HepG2 (cell line): ENCODE measurements around the gene SEMA4A. TPM values are rescaled to one million over a fixed set of nuclear protein-coding genes. Genes with fewer than 3 reads are reported as not detected.
"Not testable (repeated sequence)": the region's sequence is repeated elsewhere in the genome, so short reads cannot be mapped to it uniquely, and the experiment has no call there.

ENCODE experiments used
- ATAC-seq: fragments of 200-7000 bp; cut with Tn5 transposase; 3 replicates; pipeline ENCODE4 v1.9.1; 2020; ENCODE audit warnings: mild to moderate bottlenecking, moderate library complexity
- BruUV-seq: library from RNA; stranded (reverse); fragments of 400-500 nt; replicated peaks from 2 replicates; lab custom pipeline; 2021; lab: Mats Ljungman, UMichigan
- CTCF ChIA-PET: fragments of 300-600 bp; formaldehyde crosslinking; extraction: SDS; loops from one replicate; lab custom pipeline; 2021; ENCODE audit warnings: low total read pairs, inconsistent platforms, low intra/inter-chr PET ratio; lab: Yijun Ruan, JAX
- POLR2A ChIA-PET: fragments of 350-600 bp; sonication (Branson Sonifier 250); formaldehyde crosslinking; loops from one replicate; lab custom pipeline; 2020; ENCODE audit warnings: antibody characterized with exemption, inconsistent platforms; lab: Yijun Ruan, JAX
- DNase-seq: peaks from one replicate; pipeline ENCODE4 v3.0.0-alpha.2; 2015; ENCODE audit warnings: low spot score
- FAIRE-seq: peaks from 3 replicates; lab custom pipeline; 2011; peaks lifted over from hg19 to GRCh38; lab: Jason Lieb, UNC
- H2AFZ ChIP-seq: one replicate; pipeline ENCODE4 v1.6.1; 2011; ENCODE audit warnings: low read length, inconsistent platforms
- H3K27ac ChIP-seq: fragments of 300-600 bp; 3 replicates; pipeline ENCODE4 v1.8.0; 2011; ENCODE audit warnings: mixed run types, mild to moderate bottlenecking, mixed read lengths, low read length, inconsistent platforms; ENCODE audit not compliant: insufficient read depth; ENCODE audit errors: extremely low read length
- H3K27me3 ChIP-seq, 2 experiments: fragments of 200-600 bp in 1 of 2; 2 replicates in 1 of 2; 3 replicates in 1 of 2; pipeline versions ENCODE4 v1.6.0 to v1.8.0; 2011; ENCODE audit warnings: low read length in 2 of 2, mild to moderate bottlenecking in 2 of 2, moderate library complexity in 2 of 2, inconsistent platforms in 1 of 2; ENCODE audit not compliant: insufficient read depth in 2 of 2, control insufficient read depth in 1 of 2
- H3K36me3 ChIP-seq, 2 experiments: fragments of 200-600 bp in 1 of 2; replicated peaks in 1 of 2; 2 replicates in 1 of 2; 3 replicates in 1 of 2; pipeline versions ENCODE4 v1.5.1 to v1.8.0; 2011; ENCODE audit warnings: low read length in 2 of 2, inconsistent platforms in 1 of 2; ENCODE audit not compliant: insufficient read depth in 2 of 2, control insufficient read depth in 1 of 2
- H3K4me1 ChIP-seq: 2 replicates; pipeline ENCODE4 v1.5.1; 2012; ENCODE audit warnings: low read length, inconsistent platforms; ENCODE audit not compliant: insufficient read depth
- H3K4me2 ChIP-seq: 2 replicates; pipeline ENCODE4 v1.6.0; 2011; ENCODE audit warnings: low read depth, low read length, inconsistent platforms
- H3K4me3 ChIP-seq, 3 experiments: fragments of 200-600 bp in 1 of 3; sonication (generic), shearing (Covaris generic) in 1 of 3; replicated peaks in 1 of 3; 2 replicates each; pipeline ENCODE4 v1.5.1; 2011 to 2016; ENCODE audit warnings: low read length in 3 of 3, inconsistent platforms in 2 of 3, low read depth in 2 of 3, mild to moderate bottlenecking in 2 of 3, control low read depth in 1 of 3, mixed read lengths in 1 of 3; ENCODE audit not compliant: insufficient read depth in 1 of 3
- H3K79me2 ChIP-seq: one replicate; pipeline ENCODE4 v1.6.1; 2011; ENCODE audit warnings: low read length, inconsistent platforms; ENCODE audit not compliant: insufficient read depth
- H3K9ac ChIP-seq: 2 replicates; pipeline ENCODE4 v1.6.0; 2011; ENCODE audit warnings: mild to moderate bottlenecking, low read depth, low read length, inconsistent platforms; ENCODE audit not compliant: insufficient read depth
- H3K9me3 ChIP-seq: 2 replicates; pipeline ENCODE4 v1.5.1; 2012; ENCODE audit warnings: mild to moderate bottlenecking, low read length
- H4K20me1 ChIP-seq: 2 replicates; pipeline ENCODE4 v1.6.0; 2011; ENCODE audit warnings: inconsistent platforms, mild to moderate bottlenecking, low read length, moderate library complexity; ENCODE audit not compliant: insufficient read depth
- ARID4A ChIP-seq: sonication (generic); formaldehyde crosslinking; IDR thresholded peaks from 2 replicates; pipeline ENCODE4 v1.5.0; 2020; ENCODE audit warnings: mild to moderate bottlenecking, missing genetic modification reagents, borderline replicate concordance
- SAP130 ChIP-seq: IDR thresholded peaks from 2 replicates; pipeline ENCODE4 v1.6.1; 2016; ENCODE audit warnings: low read depth
- WGBS: methylation state at CpG from one replicate; pipeline ENCODE4 v1.1.6; 2017; ENCODE audit warnings: low lambda C conversion rate; 5-methylcytosine and 5-hydroxymethylcytosine counted together
- in situ Hi-C: cut with HindIII; loops from 2 replicates; pipeline ENCODE4 v1.10.0; 2017; ENCODE audit warnings: low pct_unique_long_range_greater_than_20kb; ENCODE audit not compliant: extremely low pct_ligation_motif_present
- intact Hi-C: fragments of 100-400 bp; cut with micrococcal nuclease; formaldehyde crosslinking; loops from one replicate; pipeline ENCODE4 v1.10.0; 2022; ENCODE audit not compliant: unreplicated experiment
- polyA plus RNA-seq, 8 experiments: library from polyadenylated mRNA; depleted of rRNA in 3 of 8; stranded (reverse) in 7 of 8; unstranded in 1 of 8; fragments of >200 nt; fragmentation: Illumina TruSeq in 4 of 8; extraction: Trizol in 4 of 8; gene quantifications; 2 replicates each; pipeline versions ENCODE4 v1.2.1 to v1.2.3, GENCODE V29; 2011 to 2016; ENCODE audit warnings: low read depth in 4 of 8, missing spikeins in 1 of 8, mixed read lengths in 1 of 8; ENCODE audit not compliant: insufficient read depth in 1 of 8
- total RNA-seq, 5 experiments: library from RNA; depleted of rRNA; stranded (reverse); fragments of >200 nt; fragmentation: Illumina TruSeq; extraction: Trizol; gene quantifications; 2 replicates each; pipeline ENCODE4 v1.2.3, GENCODE V29; 2016; ENCODE audit warnings: low read depth in 1 of 5

SEMA4A gene
- total and polyA plus RNA-seq, 2 of the 13 experiments (the other 11 are each of a cell fraction or from before 2014, with no cell fraction given): 0.09 to 0.20 TPM

DNA sequence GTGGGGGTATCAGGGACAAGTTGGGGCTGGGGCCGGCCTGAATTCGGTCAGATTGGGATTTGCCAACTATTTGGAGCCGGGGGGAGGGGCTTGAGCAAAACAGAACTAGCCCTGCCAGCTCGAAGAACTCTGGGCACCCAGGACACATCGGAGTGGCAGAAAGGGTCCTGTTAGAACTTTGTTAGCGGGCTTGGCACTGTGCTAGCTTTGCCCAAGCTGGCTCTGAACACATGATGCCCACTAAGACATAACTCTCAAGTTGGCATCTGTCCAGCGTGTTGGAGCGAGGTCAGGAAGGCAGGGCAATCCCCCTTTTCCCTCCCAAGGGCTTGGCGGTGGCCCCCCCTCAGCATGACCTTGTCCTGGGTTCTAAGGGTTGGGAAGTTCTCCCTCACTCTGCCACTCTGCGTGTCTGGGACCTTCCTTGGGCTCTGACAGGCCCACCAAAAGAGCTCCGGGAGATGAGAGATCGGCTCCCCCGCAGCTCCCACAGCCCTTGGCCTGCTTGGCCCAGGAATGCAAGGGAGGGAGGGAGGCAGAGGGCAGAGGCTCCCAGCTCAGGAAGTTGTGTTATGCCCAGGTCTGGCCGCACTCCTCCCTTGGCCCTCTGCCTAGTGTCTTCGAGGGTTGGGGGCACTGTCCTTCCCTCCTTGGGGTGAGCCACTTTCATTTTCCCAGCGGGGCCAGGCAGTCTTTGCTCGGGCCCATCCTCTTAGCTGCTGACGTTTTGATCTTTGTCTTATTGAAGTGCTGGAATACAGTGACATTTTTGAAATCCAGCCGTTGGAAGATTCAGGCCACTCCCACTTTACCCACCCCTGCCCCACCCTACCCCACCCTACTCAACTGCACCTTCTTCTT, 37.6 kb upstream of the SEMA4A start (continued):
- TF ChIP-seq ARID4A: 0 out of 2 replicates have a peak, but pooled peaks have one; percentile 3
- TF ChIP-seq, all 625 proteins: peak for 72

DNA sequence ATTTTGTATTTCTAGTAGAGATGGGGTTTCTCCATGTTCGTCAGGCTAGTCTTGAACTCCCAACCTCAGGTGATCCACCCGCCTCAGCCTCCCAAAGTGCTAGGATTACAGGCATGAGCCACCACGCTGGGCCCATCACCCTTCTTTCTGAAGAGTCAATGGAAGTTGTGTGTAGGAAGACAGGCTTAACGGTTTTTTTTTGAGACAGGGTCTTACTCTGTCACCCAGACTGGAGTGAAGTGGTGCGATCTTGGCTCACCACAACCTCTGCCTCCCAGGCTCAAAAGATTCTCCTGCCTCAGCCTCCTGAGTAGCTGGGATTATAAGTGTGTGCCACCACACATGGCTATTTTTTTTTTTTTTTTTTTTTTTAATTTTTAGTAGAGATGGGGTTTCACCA, 36.7 kb upstream of the SEMA4A start:
- DNase-seq, ATAC-seq, H3K36me3 ChIP-seq, FAIRE-seq, CTCF ChIA-PET, in situ Hi-C loops, BruUV-seq, H2AFZ ChIP-seq, intact Hi-C loops, H3K27me3 ChIP-seq, H4K20me1 ChIP-seq, H3K9me3 ChIP-seq: not testable (repeated sequence)
- H3K4me2 ChIP-seq: peak overlapping the region; percentile 80
- peaks cover 82% of the 10 kb centered on the region for H3K4me1 ChIP-seq
- POLR2A ChIA-PET: interaction anchor here (0.6 to 6.1 kb wide), 5 partner anchors 11 to 220 kb away, joined by 3 to 90 read pairs (median 4); partner anchors contain the start of gene PMF1
- 0 out of 2 replicates have a peak, but pooled peaks have one; percentile 19 for TF ChIP-seq SAP130
- H3K27ac ChIP-seq: peak overlapping the region; percentile 81
- H3K4me3 ChIP-seq: peak overlapping the region; percentile 78 to 92 (median 83)
- WGBS: 71% methylated on average over 5 of the region's 5 CpGs
- H3K79me2 ChIP-seq: peaks cover 67% of the 10 kb centered on the region
- peak overlapping the region; percentile 94 for H3K9ac ChIP-seq
